Thymus (tissue), 11 donors: ENCODE results near the gene KIAA1217. TPM values are rescaled to one million over a fixed set of nuclear protein-coding genes. Genes with fewer than 3 reads are reported as not detected.
"Not testable (repeated sequence)": the region's sequence is repeated elsewhere in the genome, so short reads cannot be mapped to it uniquely, and the experiment has no call there.

ENCODE experiments used
- DNase-seq, 9 donors: peaks; one replicate each; pipeline ENCODE4 v3.0.0-alpha.2; 2013; ENCODE audit warnings: low spot score in 9 of 9, low read depth in 6 of 9, missing footprints in 1 of 9
- H3K27ac ChIP-seq, 2 donors: one replicate each; pipeline ENCODE4 v1.5.1; 2013; ENCODE audit warnings: control low read depth in 1 of 2, low read depth in 1 of 2, low read length in 1 of 2, mild to moderate bottlenecking in 1 of 2, moderate library complexity in 1 of 2
- H3K27me3 ChIP-seq, 2 donors: one replicate each; pipeline ENCODE4 v1.5.1; 2013; ENCODE audit warnings: low read length in 1 of 2; ENCODE audit not compliant: control insufficient read depth in 2 of 2, insufficient read depth in 1 of 2
- H3K36me3 ChIP-seq, 2 donors: one replicate each; pipeline ENCODE4 v1.5.1; 2013; ENCODE audit warnings: low read length in 1 of 2, mild to moderate bottlenecking in 1 of 2, moderate library complexity in 1 of 2; ENCODE audit not compliant: control insufficient read depth in 2 of 2, insufficient read depth in 2 of 2
- H3K4me1 ChIP-seq, 2 donors: one replicate each; pipeline ENCODE4 v1.5.1; 2013; ENCODE audit warnings: low read length in 2 of 2; ENCODE audit not compliant: control insufficient read depth in 2 of 2, insufficient read depth in 2 of 2
- H3K4me3 ChIP-seq, 2 donors: one replicate each; pipeline ENCODE4 v1.5.1; 2013; ENCODE audit warnings: low read length in 2 of 2, control low read depth in 1 of 2, mild to moderate bottlenecking in 1 of 2
- H3K9me3 ChIP-seq, 2 donors: one replicate each; pipeline ENCODE4 v1.5.1; 2013; ENCODE audit warnings: low read length in 1 of 2, mild to moderate bottlenecking in 1 of 2; ENCODE audit not compliant: control insufficient read depth in 2 of 2, insufficient read depth in 1 of 2
- WGBS: extraction: QIAGEN DNeasy Blood & Tissue Kit; methylation state at CpG from one replicate; pipeline ENCODE4 v1.1.7; 2013; 5-methylcytosine and 5-hydroxymethylcytosine counted together
- polyA plus RNA-seq: library from polyadenylated mRNA; stranded (reverse); fragments of 200-250 nt; gene quantifications from one replicate; pipeline ENCODE4 v1.2.3, GENCODE V29; 2013
- total RNA-seq: library from RNA; stranded (reverse); fragments of 120-200 nt; gene quantifications from one replicate; pipeline ENCODE4 v1.2.4, GENCODE V29; 2013
- donor health status: healthy.

Gene KIAA1217
- total and polyA plus RNA-seq, 2 donors, result 9.7 to 30.5 TPM

DNA sequence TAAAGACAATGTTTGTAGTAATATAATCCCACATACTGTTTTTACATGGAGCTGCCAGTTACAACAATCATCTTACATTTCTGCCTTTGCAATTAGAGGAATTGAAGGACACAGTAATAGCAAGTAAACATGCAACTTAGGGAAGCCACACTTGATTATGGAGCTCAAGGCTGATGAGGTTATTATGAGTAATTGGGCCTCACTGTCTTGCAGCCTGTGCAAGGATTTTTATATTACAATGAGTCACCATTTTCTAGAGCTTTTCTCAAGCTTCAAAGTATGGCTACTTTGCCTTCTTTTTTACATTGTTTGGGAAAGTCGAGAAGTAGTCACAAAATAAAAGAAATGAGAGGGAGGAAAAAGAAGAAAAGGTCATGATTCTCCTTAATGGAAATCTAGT lies 226.4 kb downstream of the KIAA1217 start:
- 93% methylated on average over 1 of the region's 1 CpG for WGBS

DNA sequence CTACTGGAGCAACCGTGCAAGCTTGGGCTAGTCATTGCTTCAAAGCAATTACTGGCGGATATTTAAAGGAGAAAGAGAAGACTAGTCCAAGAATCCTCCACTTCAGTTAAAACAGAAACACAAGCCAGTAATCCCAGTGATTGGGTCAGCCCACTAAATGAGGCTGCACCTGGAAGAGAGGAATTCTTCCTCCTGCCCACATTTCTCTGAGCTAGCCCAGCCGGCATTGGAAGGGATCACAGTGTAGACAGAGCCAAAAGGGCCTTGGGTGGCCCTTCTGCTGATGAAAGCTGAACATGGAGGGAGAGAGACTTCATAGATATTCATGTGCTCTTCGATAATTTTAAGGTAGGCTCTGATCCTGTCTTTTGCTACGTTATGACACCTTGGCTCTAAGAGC lies 228.4 kb downstream of the KIAA1217 start:
- DNase-seq, result no peak
- H3K4me3 ChIP-seq, result no peak overlapping the region
- H3K27ac ChIP-seq, result no peak overlapping the region
- no peaks in the 10 kb centered on the region for H3K36me3 ChIP-seq
- no peaks in the 10 kb centered on the region for H3K27me3 ChIP-seq
- no peaks in the 10 kb centered on the region for H3K4me1 ChIP-seq
- WGBS, result 91% methylated on average over 5 of the region's 5 CpGs
- H3K9me3 ChIP-seq, result no peaks in the 10 kb centered on the region

More for the DNA sequence above, 226.4 kb downstream of the KIAA1217 start:
- DNase-seq, result no peak
- no peaks in the 10 kb centered on the region for H3K36me3 ChIP-seq
- no peaks in the 10 kb centered on the region for H3K27me3 ChIP-seq
- H3K4me1 ChIP-seq, result no peaks in the 10 kb centered on the region
- no peak overlapping the region for H3K27ac ChIP-seq
- H3K4me3 ChIP-seq, result no peak overlapping the region
- no peaks in the 10 kb centered on the region for H3K9me3 ChIP-seq

DNA sequence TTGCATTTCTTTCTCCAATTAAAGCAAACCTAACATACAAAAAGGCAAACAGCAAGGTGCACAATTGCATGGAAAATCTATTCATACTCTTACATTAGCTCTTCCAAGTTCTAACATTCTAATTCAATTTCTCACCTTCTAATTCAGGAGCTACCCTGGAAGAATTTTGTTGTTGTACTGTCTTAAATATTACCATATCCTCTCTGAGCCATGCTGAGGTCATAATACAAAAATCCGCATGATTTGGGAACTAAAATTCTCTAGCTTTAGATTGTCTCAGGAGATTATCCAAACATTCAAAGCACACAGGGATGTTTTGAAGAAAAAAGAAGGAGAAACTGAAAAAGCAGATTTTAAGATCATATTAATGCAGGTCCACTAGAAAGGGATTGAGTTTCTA lies 229.9 kb downstream of the KIAA1217 start:
- no peak for DNase-seq
- Histone ChIP-seq H3K27me3 (no peaks in the 10 kb centered on the region), H3K4me3 (no peak overlapping the region), H3K36me3 (no peaks in the 10 kb centered on the region), H3K4me1 (no peaks in the 10 kb centered on the region), H3K9me3 (no peaks in the 10 kb centered on the region), H3K27ac (no peak overlapping the region)
- WGBS, result 93% methylated on average over 1 of the region's 1 CpG

- no peak for DNase-seq
- H3K4me1 ChIP-seq, result no peaks in the 10 kb centered on the region
- H3K9me3 ChIP-seq, result no peaks in the 10 kb centered on the region
- H3K27me3 ChIP-seq, result no peaks in the 10 kb centered on the region
- 89% methylated on average over 4 of the region's 4 CpGs for WGBS
- H3K27ac ChIP-seq, result no peak overlapping the region
- H3K4me3 ChIP-seq, result no peak overlapping the region
- no peaks in the 10 kb centered on the region for H3K36me3 ChIP-seq
Measured at GRCh38 chr10:24439935-24440334, 231.0 kb downstream of the KIAA1217 start.

- Histone ChIP-seq H3K9me3 (no peaks in the 10 kb centered on the region), H3K36me3 (no peaks in the 10 kb centered on the region), H3K27ac (no peak overlapping the region), H3K27me3 (no peaks in the 10 kb centered on the region), H3K4me1 (no peaks in the 10 kb centered on the region), H3K4me3 (no peak overlapping the region)
- 88% methylated on average over 13 of the region's 13 CpGs for WGBS
- no peak for DNase-seq
Measured at GRCh38 chr10:24440817-24441797, 232.2 kb downstream of the KIAA1217 start.

GRCh38 chr10:24442234-24442633 lies 233.3 kb downstream of the KIAA1217 start:
- Histone ChIP-seq H3K4me3 (no peak overlapping the region), H3K27me3 (no peaks in the 10 kb centered on the region), H3K9me3 (no peaks in the 10 kb centered on the region), H3K4me1 (no peaks in the 10 kb centered on the region), H3K27ac (no peak overlapping the region), H3K36me3 (no peaks in the 10 kb centered on the region)
- WGBS, result 75% methylated on average over 1 of the region's 1 CpG
- DNase-seq, result no peak

GRCh38 chr10:24442641-24443174 lies 233.8 kb downstream of the KIAA1217 start:
- not testable (repeated sequence) for DNase-seq, H3K27ac ChIP-seq, H3K27me3 ChIP-seq, H3K36me3 ChIP-seq, H3K4me3 ChIP-seq, H3K4me1 ChIP-seq, H3K9me3 ChIP-seq
- WGBS, result 94% methylated on average over 2 of the region's 2 CpGs

DNA sequence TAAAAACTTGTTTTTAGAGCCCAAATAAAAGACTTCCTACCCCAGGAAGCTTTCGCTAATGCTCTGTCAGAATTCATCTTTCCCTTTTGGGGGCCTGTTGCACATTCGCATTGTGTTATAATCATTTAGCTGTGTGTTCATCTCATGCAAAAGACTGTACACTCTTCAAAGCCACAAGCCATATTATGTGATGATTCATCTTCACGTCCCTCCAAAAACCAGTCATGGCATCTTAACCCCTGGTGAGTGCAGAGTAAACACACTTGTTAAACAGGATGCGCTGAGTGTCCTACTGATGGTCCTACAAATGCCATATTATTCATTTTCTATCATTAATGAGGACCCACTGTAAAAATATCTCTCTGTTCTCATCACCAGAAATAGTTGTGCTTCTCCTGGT lies 235.4 kb downstream of the KIAA1217 start:
- 95% methylated on average over 4 of the region's 4 CpGs for WGBS
- DNase-seq, result no peak
- H3K27me3 ChIP-seq, result no peaks in the 10 kb centered on the region
- no peaks in the 10 kb centered on the region for H3K9me3 ChIP-seq
- no peaks in the 10 kb centered on the region for H3K36me3 ChIP-seq
- no peak overlapping the region for H3K27ac ChIP-seq
- no peaks in the 10 kb centered on the region for H3K4me1 ChIP-seq
- no peak overlapping the region for H3K4me3 ChIP-seq

- 87% methylated on average over 2 of the region's 2 CpGs for WGBS
Measured at GRCh38 chr10:24445958-24446357, 237.0 kb downstream of the KIAA1217 start.

More at GRCh38 chr10:24445958-24446357, 237.0 kb downstream of the KIAA1217 start:
- not testable (repeated sequence) for H3K27me3 ChIP-seq, H3K4me3 ChIP-seq, DNase-seq, H3K27ac ChIP-seq, H3K36me3 ChIP-seq, H3K9me3 ChIP-seq, H3K4me1 ChIP-seq
